SHP77 treated with DMSO at 0.1 percent for 48 hours (cell line): ENCODE data around the gene EIF4E2.
"Not testable (repeated sequence)": the region's sequence is repeated elsewhere in the genome, so short reads cannot be mapped to it uniquely, and the experiment has no call there.

Source experiments
- DNase-seq: peaks from one replicate; lab custom pipeline; 2025; lab: John Stamatoyannopoulos, UW

The EIF4E2 gene

GRCh38 chr2:232522623-232523401 lies 27.7 kb upstream of the EIF4E2 start:
- no peak for DNase-seq

- no peak for DNase-seq
These were observed 27.1 kb upstream of the EIF4E2 start for GRCh38 chr2:232523402-232523681.

- no peak for DNase-seq
These were observed 26.5 kb upstream of the EIF4E2 start for GRCh38 chr2:232523682-232524597.

- no peak for DNase-seq
These were observed 25.7 kb upstream of the EIF4E2 start for GRCh38 chr2:232524771-232525170.

- no peak for DNase-seq
These were observed 25.3 kb upstream of the EIF4E2 start for GRCh38 chr2:232525199-232525598.

- DNase-seq: no peak
These were observed 24.6 kb upstream of the EIF4E2 start, which contains the start of gene CHRND for GRCh38 chr2:232525791-232526371. CHRND (plus strand) TSS chr2:232526160; CDS start chr2:232526216, 56 bp downstream.

- no peak for DNase-seq
These were observed 24.0 kb upstream of the EIF4E2 start for GRCh38 chr2:232526372-232526941.

- no peak for DNase-seq
These were observed 22.5 kb upstream of the EIF4E2 start for GRCh38 chr2:232527905-232528470.

GRCh38 chr2:232528746-232529460 lies 21.6 kb upstream of the EIF4E2 start:
- DNase-seq: no peak

- no peak for DNase-seq
These were observed 20.5 kb upstream of the EIF4E2 start for GRCh38 chr2:232529806-232530547.

- DNase-seq: no peak
These were observed 19.7 kb upstream of the EIF4E2 start for GRCh38 chr2:232530626-232531260.

GRCh38 chr2:232532419-232532818 lies 18.1 kb upstream of the EIF4E2 start:
- DNase-seq: no peak

- not testable (repeated sequence) for DNase-seq
These were observed 17.7 kb upstream of the EIF4E2 start for GRCh38 chr2:232532821-232533220.

GRCh38 chr2:232533944-232534710 lies 16.4 kb upstream of the EIF4E2 start:
- DNase-seq: no peak

GRCh38 chr2:232534940-232535651 lies 15.4 kb upstream of the EIF4E2 start:
- no peak for DNase-seq

GRCh38 chr2:232535761-232536530 lies 14.5 kb upstream of the EIF4E2 start:
- DNase-seq: no peak

- DNase-seq: no peak
These were observed 13.4 kb upstream of the EIF4E2 start for GRCh38 chr2:232537079-232537478.

- DNase-seq: no peak
These were observed 13.0 kb upstream of the EIF4E2 start for GRCh38 chr2:232537499-232537898.
